ENCODE data around the gene ANKUB1.

DNA sequence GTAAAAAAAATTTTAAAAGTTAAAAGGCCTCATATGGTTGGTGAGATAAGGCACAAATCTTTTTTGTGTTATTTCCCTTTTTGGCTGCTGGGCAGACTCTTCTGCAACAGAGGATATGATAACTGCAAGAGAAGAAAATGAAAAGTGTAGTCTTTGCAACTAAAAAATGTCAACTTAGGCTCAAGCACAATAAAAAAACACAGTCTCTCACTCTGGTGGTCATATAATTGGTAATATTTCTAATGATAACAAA, 55.5 kb downstream of the ANKUB1 start:
- TF ChIP-seq CTCF (IDR thresholded peaks at IDR 0.05) (no peak), POLR2A (IDR thresholded peaks at IDR 0.05) (no peak)

Data from right lobe of liver (tissue), 4 donors.